IMR-90 (cell line): Measurements from ENCODE around the gene CNTN4. TPM values are rescaled to one million over a fixed set of nuclear protein-coding genes. Genes with fewer than 3 reads are reported as not detected.
A peak's percentile ranks its signal among the peaks of the same experiment; 100 is the strongest.

Experiments
- ATAC-seq: fragments of 200-7000 bp; cut with Tn5 transposase; 2 replicates; pipeline ENCODE4 v1.9.1; 2020; ENCODE audit warnings: low read depth, mild to moderate bottlenecking, moderate library complexity
- BruUV-seq: library from RNA; stranded (reverse); fragments of 400-500 nt; replicated peaks from 2 replicates; lab custom pipeline; 2021; lab: Mats Ljungman, UMichigan
- CTCF ChIA-PET: fragments of 300-600 bp; formaldehyde crosslinking; extraction: SDS; loops from one replicate; lab custom pipeline; 2021; ENCODE audit warnings: antibody characterized with exemption; lab: Yijun Ruan, JAX
- POLR2A ChIA-PET: fragments of 300-600 bp; sonication (Branson Sonifier 250); formaldehyde crosslinking; loops from one replicate; lab custom pipeline; 2022; ENCODE audit warnings: antibody characterized with exemption; ENCODE audit not compliant: unreplicated experiment; lab: Charles Lee
- DNase-seq: peaks from one replicate; pipeline ENCODE4 v3.0.0; 2013
- H2AFZ ChIP-seq: replicated peaks from 2 replicates; pipeline ENCODE3; 2013; ENCODE audit warnings: low read length, mild to moderate bottlenecking; ENCODE audit not compliant: poor library complexity
- H2AK5ac ChIP-seq: 2 replicates; pipeline ENCODE4 v1.6.1; 2013; ENCODE audit warnings: low read depth, low read length, inconsistent platforms
- H2AK9ac ChIP-seq: replicated peaks from 2 replicates; pipeline ENCODE3; 2013; ENCODE audit warnings: mild to moderate bottlenecking, low read depth, low read length, moderate library complexity; ENCODE audit not compliant: poor library complexity
- H2BK120ac ChIP-seq: 2 replicates; pipeline ENCODE4 v1.6.1; 2013; ENCODE audit warnings: low read depth, low read length, inconsistent platforms
- H2BK15ac ChIP-seq: 3 replicates; pipeline ENCODE4 v1.6.1; 2013; ENCODE audit warnings: low read depth, low read length, inconsistent platforms
- H2BK20ac ChIP-seq: 2 replicates; pipeline ENCODE4 v1.6.1; 2013; ENCODE audit warnings: low read depth, mild to moderate bottlenecking, inconsistent platforms, low read length, moderate library complexity
- H2BK5ac ChIP-seq: 2 replicates; pipeline ENCODE4 v1.6.1; 2013; ENCODE audit warnings: mild to moderate bottlenecking, low read depth, low read length, inconsistent platforms; ENCODE audit not compliant: poor library complexity, severe bottlenecking
- H3K14ac ChIP-seq: replicated peaks from 2 replicates; pipeline ENCODE4 v1.6.1; 2013; ENCODE audit warnings: low read depth, low read length, inconsistent platforms
- H3K18ac ChIP-seq: 2 replicates; pipeline ENCODE4 v1.6.1; 2013; ENCODE audit warnings: low read depth, low read length, control low read depth
- H3K23ac ChIP-seq: 2 replicates; pipeline ENCODE4 v1.6.1; 2013; ENCODE audit warnings: low read depth, low read length, inconsistent platforms
- H3K27ac ChIP-seq: 2 replicates; pipeline ENCODE4 v1.5.1; 2013; ENCODE audit warnings: mild to moderate bottlenecking, control low read depth, low read length; ENCODE audit not compliant: insufficient read depth
- H3K27me3 ChIP-seq: 2 replicates; pipeline ENCODE4 v1.6.1; 2013; ENCODE audit warnings: low read length; ENCODE audit not compliant: control insufficient read depth, insufficient read depth
- H3K36me3 ChIP-seq: 2 replicates; pipeline ENCODE4 v1.6.1; 2013; ENCODE audit warnings: low read length, mixed read lengths; ENCODE audit not compliant: control insufficient read depth, insufficient read depth
- H3K4ac ChIP-seq: 2 replicates; pipeline ENCODE4 v1.6.1; 2013; ENCODE audit warnings: low read depth, low read length, inconsistent platforms
- H3K4me1 ChIP-seq: 2 replicates; pipeline ENCODE4 v1.6.1; 2013; ENCODE audit warnings: low read length, mixed read lengths; ENCODE audit not compliant: control insufficient read depth, insufficient read depth
- H3K4me2 ChIP-seq: 2 replicates; pipeline ENCODE4 v1.6.1; 2013; ENCODE audit warnings: low read depth, mild to moderate bottlenecking, control low read depth, low read length, moderate library complexity
- H3K4me3 ChIP-seq: 2 replicates; pipeline ENCODE4 v1.5.1; 2013; ENCODE audit warnings: low read depth, mild to moderate bottlenecking, control low read depth, low read length, moderate library complexity; ENCODE audit not compliant: insufficient read depth
- H3K56ac ChIP-seq: 2 replicates; pipeline ENCODE4 v1.6.1; 2013; ENCODE audit warnings: low read length, inconsistent platforms; ENCODE audit not compliant: insufficient read depth; ENCODE audit errors: extremely low read depth
- H3K79me1 ChIP-seq, 2 experiments: 2 replicates each; pipeline ENCODE4 v1.6.1; 2013; ENCODE audit warnings: low read length in 2 of 2, inconsistent platforms in 1 of 2, low read depth in 1 of 2
- H3K9ac ChIP-seq: 2 replicates; pipeline ENCODE4 v1.6.1; 2013; ENCODE audit warnings: low read depth, low read length, control low read depth
- H3K9me1 ChIP-seq: 2 replicates; pipeline ENCODE4 v1.6.1; 2013; ENCODE audit warnings: low read length, inconsistent platforms; ENCODE audit not compliant: insufficient read depth
- H3K9me3 ChIP-seq: 2 replicates; pipeline ENCODE4 v1.6.1; 2013; ENCODE audit warnings: low read length; ENCODE audit not compliant: control insufficient read depth, insufficient read depth
- H4K20me1 ChIP-seq: 2 replicates; pipeline ENCODE4 v1.6.1; 2013; ENCODE audit warnings: low read length, inconsistent platforms; ENCODE audit not compliant: insufficient read depth
- H4K5ac ChIP-seq: 2 replicates; pipeline ENCODE4 v1.6.1; 2013; ENCODE audit warnings: mild to moderate bottlenecking, low read depth, low read length, control low read depth
- H4K8ac ChIP-seq, 2 experiments: 2 replicates each; pipeline ENCODE4 v1.6.1; 2013; ENCODE audit warnings: low read depth in 2 of 2, low read length in 2 of 2, control low read depth in 1 of 2, inconsistent platforms in 1 of 2
- H4K91ac ChIP-seq: 2 replicates; pipeline ENCODE4 v1.6.1; 2013; ENCODE audit warnings: low read depth, low read length, inconsistent platforms; ENCODE audit not compliant: insufficient read depth
- CEBPB ChIP-seq: IDR thresholded peaks from 2 replicates; pipeline ENCODE4 v1.6.1; 2012; ENCODE audit warnings: low read depth, low read length, improper control_type of control experiment
- CHD1 ChIP-seq: IDR thresholded peaks from 2 replicates; pipeline ENCODE4 v1.6.1; 2012; ENCODE audit warnings: low read depth, low read length, improper control_type of control experiment
- FOS ChIP-seq: fragments of 150-350 bp; IDR thresholded peaks from 2 replicates; pipeline ENCODE4 v1.6.1; 2016; ENCODE audit warnings: low read depth, low read length
- MAZ ChIP-seq: IDR thresholded peaks from 2 replicates; pipeline ENCODE4 v1.6.1; 2012; ENCODE audit warnings: low read depth, mild to moderate bottlenecking, low read length, improper control_type of control experiment, moderate library complexity, borderline replicate concordance
- NFE2L2 ChIP-seq: fragments of 150-350 bp; IDR thresholded peaks from 2 replicates; pipeline ENCODE4 v1.6.1; 2016; ENCODE audit warnings: low read depth, mild to moderate bottlenecking, low read length
- WGBS, 2 experiments: methylation state at CpG; one replicate each; pipeline versions ENCODE4 v1.1.5 to v1.1.7; 2013; ENCODE audit warnings: missing lambda C conversion rate in 2 of 2; ENCODE audit not compliant: insufficient read length in 1 of 2; ENCODE audit errors: extremely low coverage in 2 of 2; 5-methylcytosine and 5-hydroxymethylcytosine counted together
- dilution Hi-C: fragments of 300-500 bp; cut with HindIII; formaldehyde crosslinking; loops from one replicate; pipeline ENCODE4 v1.14.3; 2018; ENCODE audit warnings: low sequenced_read_pairs; ENCODE audit not compliant: unreplicated experiment
- in situ Hi-C: fragments of 300-500 bp; cut with MboI; formaldehyde crosslinking; loops from 3 replicates; pipeline ENCODE4 v1.14.3; 2019; ENCODE audit warnings: low sequenced_read_pairs, inconsistent platforms, mixed read lengths
- intact Hi-C: fragments of 100-400 bp; cut with micrococcal nuclease; formaldehyde crosslinking; loops from 2 replicates; pipeline ENCODE4 v1.10.0; 2022
- polyA plus RNA-seq, 3 experiments: library from polyadenylated mRNA; depleted of rRNA; stranded (reverse); fragments of >200 nt; gene quantifications; 2 replicates each; pipeline ENCODE4 v1.2.3, GENCODE V29; 2012; ENCODE audit warnings: low replicate concordance in 1 of 3
- total RNA-seq: library from RNA; depleted of rRNA; stranded (reverse); fragments of >200 nt; gene quantifications from 2 replicates; pipeline ENCODE4 v1.2.3, GENCODE V29; 2012

CNTN4 gene
- total and polyA plus RNA-seq, 2 of the 4 experiments (the other 2 are of a cell fraction) = under 0.01 TPM; not detected in 1

GRCh38 chr3:2661078-2661477 is 562.4 kb downstream of the CNTN4 start:
- Histone ChIP-seq H3K36me3 (no peaks in the 10 kb centered on the region), H3K18ac (peak overlapping the region; percentile 88; the same call in 1 of the 2 replicates), H3K4me3 (no peak overlapping the region), H2BK5ac (peak overlapping the region; percentile 91), H3K79me1 (no peaks in the 10 kb centered on the region; a peak in 1 of 4 replicates), H2AK9ac (no peak overlapping the region), H3K4ac (peak overlapping the region; percentile 82; the same call in 1 of the 2 replicates), H3K56ac (no peak overlapping the region), H3K14ac (no peak overlapping the region), H2AK5ac (no peak overlapping the region), H3K4me1 (peaks cover 7% of the 10 kb centered on the region), H2BK15ac (no peak overlapping the region), H3K9ac (no peak overlapping the region), H3K23ac (no peak overlapping the region), H3K27me3 (no peaks in the 10 kb centered on the region), H3K9me3 (no peaks in the 10 kb centered on the region), H3K9me1 (no peaks in the 10 kb centered on the region), H2BK20ac (peak overlapping the region; percentile 29; the same call in 1 of the 2 replicates), H4K8ac (peak overlapping the region; percentile 47 to 84; a peak in 1 of 4 replicates), H4K91ac (no peak overlapping the region; the same call in 1 of the 2 replicates), H4K5ac (no peak overlapping the region; the same call in 1 of the 2 replicates), H3K4me2 (no peak overlapping the region), H2BK120ac (peak overlapping the region; percentile 87; the same call in 1 of the 2 replicates), H3K27ac (peak overlapping the region; percentile 84; the same call in 1 of the 2 replicates), H2AFZ (no peak overlapping the region), H4K20me1 (no peaks in the 10 kb centered on the region)
- no TSS peak for BruUV-seq
- DNase-seq (peak; percentile 89), ATAC-seq (peak; percentile 65)
- TF ChIP-seq CHD1 = peak; percentile 64; the same call in 1 of the 2 replicates
- 0 out of 2 replicates have a peak, but pooled peaks have one; percentile 14 for TF ChIP-seq MAZ
- peak; percentile 74 for TF ChIP-seq NFE2L2
- no peak for TF ChIP-seq FOS
- peak; percentile 50 for TF ChIP-seq CEBPB
- dilution Hi-C loops (no loop called here), intact Hi-C loops (no loop called here), in situ Hi-C loops (no loop called here)
- ChIA-PET CTCF (no interaction called here), POLR2A (no interaction called here)
- no CpG with 5 or more reads among the region's 1 CpG for WGBS, 2 experiments
